NCI-H82 treated with DMSO at 0.1 percent for 48 hours (cell line): ENCODE results near the gene PRSS35.
"Not testable (repeated sequence)": the region's sequence is repeated elsewhere in the genome, so short reads cannot be mapped to it uniquely, and the experiment has no call there.

Source experiments
- DNase-seq: peaks from one replicate; lab custom pipeline; 2025; ENCODE audit not compliant: unreplicated experiment; lab: John Stamatoyannopoulos, UW

PRSS35 gene, protein sequence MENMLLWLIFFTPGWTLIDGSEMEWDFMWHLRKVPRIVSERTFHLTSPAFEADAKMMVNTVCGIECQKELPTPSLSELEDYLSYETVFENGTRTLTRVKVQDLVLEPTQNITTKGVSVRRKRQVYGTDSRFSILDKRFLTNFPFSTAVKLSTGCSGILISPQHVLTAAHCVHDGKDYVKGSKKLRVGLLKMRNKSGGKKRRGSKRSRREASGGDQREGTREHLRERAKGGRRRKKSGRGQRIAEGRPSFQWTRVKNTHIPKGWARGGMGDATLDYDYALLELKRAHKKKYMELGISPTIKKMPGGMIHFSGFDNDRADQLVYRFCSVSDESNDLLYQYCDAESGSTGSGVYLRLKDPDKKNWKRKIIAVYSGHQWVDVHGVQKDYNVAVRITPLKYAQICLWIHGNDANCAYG

DNA sequence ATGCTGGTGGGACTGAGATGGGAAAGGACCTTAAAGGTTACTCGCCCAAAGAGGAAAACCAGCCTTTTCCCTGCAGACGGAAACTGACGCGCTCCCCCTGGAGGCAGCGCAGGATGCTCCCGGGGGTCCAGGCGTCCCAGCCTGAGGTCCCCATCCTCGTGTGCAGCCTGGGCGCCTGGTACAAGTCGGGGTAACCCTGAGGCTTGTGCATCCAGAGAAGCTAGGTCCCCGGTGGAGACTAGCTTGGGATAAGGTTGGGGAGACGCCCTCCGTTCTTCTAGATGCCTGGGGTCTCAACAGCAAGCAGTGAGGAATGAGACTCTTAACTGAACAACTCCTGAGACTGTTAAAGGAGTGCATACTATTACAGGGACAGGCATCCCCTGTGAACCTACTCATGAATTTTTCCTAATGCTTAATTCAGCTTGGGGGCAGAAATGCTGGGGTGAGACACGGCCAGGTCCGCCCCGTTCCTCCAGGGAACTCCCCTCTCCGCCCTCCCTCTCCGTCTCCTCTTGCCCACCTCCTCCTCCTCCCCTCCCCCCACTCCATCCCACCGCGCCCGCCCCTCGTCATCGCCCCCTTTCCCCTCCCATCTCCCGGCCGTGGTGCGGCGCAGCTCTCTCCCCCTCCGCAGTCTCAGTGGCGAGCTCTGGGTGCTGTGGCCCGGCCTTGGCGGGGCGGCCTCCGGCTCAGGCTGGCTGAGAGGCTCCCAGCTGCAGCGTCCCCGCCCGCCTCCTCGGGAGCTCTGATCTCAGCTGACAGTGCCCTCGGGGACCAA lies at the start of gene PRSS35:
Gene PRSS35, plus strand, starts transcription at position 634 of the 781 bp plus-strand sequence. CDS start 10,908 bp downstream, outside the sequence.
- peak; percentile 40 for DNase-seq

DNA sequence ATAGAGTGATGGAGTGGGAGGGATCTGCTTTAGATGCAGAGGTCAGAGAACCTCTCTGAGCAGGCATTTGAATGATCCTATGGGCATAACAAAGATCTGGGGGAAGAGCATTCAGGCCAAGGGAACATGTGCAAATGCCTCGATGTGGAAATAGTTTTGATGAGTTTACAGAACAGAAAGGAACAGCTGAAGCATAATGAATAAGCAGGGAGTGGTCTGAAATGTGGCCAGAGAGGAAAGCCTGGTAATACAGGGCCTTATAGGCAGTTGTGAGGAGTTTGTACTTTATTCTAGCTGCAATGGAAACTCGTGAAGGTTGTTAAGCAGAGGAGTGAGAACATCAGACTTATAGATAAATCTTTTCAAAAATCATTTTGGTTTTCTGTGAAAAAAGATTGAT lies 48.4 kb upstream of the PRSS35 start:
- no peak for DNase-seq

DNA sequence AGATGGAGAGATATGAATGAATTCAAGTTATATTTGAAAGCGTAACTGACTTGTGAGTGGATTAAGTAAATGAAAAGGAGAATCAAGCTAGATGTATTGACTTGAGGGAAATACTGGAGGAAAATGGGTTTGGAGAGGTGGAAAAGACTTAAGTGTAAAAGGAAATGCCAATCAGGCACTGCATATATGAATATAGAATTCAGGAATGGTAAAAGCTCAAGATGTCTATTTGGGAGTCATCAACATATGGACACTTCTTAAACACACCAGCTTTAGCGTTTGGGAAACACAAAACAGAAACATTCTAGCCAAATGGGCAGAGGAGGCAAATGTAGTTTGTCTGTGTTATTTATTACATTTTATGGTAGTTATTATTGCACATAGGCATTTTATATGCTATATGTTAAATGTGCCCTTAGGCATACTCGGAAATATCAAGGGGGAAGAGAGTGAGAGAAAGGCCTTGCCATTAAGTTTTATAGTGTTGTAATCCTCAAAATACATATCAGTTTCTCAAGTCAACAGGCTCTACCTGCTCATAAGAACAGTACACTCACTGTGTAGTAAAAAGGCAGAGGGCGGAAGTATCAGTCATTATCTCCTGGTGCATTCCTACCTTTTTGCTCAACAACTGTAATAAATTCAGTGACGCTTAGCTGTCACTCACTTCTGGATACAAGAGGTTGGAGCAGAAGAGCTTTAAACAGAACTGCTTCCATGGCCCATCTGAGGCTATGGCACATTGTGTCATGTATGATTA lies 47.8 kb upstream of the PRSS35 start:
- no peak for DNase-seq

DNA sequence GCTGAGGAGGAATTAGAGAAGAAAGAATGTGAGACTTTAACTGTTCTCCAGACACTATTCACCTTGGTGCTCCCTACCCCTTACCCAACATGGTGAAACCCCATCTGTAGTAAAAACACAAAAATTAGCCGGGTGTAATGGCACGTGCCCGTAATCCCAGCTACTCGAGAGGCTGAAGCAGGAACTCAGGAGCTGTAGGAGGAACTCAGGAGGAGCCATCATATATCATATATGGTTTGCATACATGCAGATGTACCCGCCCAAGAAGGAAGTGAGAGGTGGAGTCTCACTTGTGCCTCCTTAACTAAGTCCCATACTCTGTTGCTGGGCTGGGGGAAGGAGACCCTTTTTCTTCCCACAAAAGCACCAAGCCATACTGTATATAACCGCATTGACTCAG lies 46.0 kb upstream of the PRSS35 start:
- no peak for DNase-seq

DNA sequence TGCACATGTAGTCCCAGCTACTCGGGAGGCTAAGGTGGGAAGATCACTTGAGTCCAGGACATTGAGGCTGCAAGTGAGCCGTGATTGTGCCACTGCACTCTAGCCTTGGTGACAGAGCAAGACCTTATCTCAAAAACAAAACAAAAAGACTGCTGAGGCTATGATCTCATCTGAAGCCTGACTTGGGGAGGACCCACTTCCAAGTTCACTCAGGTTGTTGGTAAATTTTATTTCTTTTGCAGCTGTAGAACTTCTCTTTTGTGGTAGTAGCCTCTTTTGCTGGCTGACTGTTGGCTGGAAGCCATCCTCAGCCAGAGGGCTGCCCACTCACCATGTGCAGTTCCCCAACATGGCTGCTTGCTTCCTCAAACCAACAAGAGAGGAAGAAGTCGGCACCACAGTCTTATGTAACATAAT lies 44.7 kb upstream of the PRSS35 start:
- no peak for DNase-seq

DNA sequence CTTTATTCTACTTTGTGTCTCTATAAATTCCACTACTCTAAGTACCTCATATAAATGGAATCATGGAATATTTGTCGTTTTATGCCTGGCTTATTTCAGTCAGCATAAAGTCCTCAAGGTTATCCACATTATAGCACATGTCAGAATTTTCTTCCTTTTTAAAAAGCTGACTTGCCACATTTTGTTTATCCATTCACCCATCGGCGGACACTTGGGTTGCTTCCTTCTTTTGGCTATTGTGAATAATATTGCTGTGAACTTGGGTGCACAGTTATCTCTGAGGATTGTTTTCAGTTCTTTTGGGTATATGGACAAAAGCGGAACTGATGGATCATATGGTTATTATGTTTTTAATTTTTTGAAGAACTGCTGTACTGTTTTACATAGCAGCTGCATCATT lies 42.3 kb upstream of the PRSS35 start:
- no peak for DNase-seq

DNA sequence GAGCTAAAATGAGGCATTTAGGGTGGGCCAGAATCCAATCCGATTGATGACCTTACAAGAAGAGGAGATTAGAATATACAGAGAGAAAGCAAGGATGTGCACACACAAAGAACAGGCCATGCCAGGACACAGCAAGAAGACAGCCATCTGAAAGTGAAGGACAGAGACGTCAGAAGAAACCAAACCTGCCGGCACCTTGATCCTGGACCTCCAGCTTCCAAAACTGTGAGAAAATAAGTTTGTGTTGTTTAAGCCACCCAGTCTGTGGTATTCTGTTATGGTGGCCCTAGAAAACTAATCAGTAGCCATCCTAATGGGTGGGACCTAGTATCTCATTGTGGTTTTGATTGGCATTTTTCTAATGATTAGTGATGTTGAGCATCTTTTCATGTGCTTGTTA lies 41.7 kb upstream of the PRSS35 start:
- no peak for DNase-seq

DNA sequence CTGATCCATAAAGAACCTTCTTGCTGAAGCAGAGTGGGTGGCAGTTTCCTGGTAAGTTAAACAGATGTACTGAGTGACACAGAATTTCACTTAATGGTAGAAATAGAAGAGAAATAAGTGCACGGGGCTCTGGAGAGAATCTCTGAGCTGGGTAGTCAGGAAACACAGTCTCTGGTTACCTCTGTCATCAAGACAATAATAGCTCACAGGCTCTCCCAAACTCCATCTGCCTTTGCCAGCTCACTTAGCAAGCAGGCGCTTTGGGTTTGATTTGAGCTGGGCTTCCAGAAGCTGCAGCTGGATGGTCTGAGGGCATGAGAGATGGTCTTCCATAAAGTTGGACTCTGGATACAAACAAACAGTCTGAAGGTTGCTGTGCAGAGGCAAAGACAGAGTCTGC lies 39.6 kb upstream of the PRSS35 start:
- no peak for DNase-seq

DNA sequence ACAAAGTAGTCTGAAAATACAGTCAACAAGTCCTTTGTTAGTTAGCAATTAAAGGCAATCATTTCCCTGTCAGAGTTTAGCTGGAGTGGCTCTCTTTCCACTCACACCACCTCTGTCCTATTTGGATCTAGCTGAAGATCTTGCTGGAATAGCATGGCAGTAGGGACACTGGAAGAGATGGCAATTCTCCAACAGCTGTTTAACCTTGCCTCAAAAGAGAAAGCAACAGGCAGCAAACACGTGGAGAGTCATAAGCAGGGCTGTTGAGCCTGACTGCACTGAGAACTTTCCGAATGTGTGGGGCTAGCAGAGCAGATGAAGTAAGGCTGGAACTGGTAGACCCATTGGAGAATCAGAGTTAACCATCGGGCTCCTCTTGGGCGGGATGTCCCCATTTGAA lies 38.0 kb upstream of the PRSS35 start:
- DNase-seq = no peak

DNA sequence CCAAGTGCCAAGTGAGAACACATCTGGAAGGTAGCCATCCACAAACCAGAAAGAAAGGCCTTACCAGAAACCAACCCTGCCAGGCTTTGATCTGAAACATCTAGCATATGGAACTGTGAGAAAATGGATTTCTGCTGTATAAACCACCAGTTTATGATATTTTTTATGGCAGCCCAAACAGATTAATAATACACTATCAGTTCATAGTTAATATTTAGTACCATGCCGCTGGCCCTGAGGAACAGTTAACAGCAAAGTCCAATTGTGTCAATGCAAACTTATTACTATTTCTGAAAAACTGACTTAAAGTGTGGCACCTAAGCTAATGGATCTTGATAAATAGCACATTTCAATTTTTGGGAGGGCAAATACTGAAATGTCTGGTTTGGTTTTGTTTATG lies 35.4 kb upstream of the PRSS35 start:
- DNase-seq = no peak

DNA sequence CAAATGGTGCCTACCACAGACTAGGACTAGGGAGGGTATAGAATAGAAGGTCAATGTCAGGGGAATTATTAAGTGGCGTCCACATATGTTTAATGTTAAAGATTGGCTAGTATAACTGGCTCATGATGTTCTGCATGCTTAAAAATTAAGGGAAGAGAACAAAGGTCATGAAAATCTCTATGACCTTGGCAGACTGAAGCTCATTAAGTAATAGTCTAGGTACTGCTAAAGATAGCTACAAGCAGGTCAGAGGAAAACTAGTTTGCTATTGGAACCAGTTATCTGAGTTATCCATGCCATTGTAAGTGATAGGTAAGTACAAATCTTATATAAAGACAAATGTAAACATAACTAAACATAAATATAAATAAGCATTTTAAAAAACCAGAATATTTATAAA lies 32.9 kb upstream of the PRSS35 start:
- no peak for DNase-seq

DNA sequence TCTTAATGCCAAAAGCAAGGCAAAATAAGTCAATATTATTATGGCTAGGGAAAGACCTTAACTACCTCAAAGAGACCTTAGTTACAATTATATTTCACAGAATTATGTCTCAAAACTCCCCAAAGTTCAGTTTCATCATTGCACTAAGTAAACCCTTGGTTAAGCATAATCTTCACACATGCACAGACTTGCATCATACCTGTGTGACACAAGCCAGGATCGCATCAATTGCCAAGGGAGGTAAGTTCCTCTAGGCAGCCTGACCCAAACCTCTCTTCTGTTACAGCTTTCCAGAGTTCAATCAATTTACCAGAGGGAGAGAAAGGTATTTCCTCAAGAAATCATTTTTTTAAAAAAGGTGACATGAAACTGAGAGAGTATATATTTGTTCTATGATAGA lies 31.9 kb upstream of the PRSS35 start:
- no peak for DNase-seq

DNA sequence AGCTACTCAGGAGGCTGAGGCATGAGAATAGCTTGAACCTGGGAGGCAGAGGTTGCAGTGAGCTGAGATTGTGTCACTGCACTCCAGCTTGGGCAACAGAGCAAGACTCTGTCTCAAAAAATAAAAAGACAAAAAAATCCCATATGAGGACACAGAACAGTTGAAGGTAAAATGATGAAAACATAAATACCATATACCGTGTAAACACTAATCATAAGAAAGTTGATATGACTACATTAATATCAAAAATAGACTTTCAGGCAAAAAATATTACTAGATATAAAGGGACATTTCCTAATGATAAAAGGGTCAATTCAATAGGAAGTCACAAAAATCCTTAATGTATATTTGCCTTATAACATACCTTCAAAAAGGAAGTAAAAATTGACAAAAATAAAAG lies 30.4 kb upstream of the PRSS35 start:
- DNase-seq = not testable (repeated sequence)

DNA sequence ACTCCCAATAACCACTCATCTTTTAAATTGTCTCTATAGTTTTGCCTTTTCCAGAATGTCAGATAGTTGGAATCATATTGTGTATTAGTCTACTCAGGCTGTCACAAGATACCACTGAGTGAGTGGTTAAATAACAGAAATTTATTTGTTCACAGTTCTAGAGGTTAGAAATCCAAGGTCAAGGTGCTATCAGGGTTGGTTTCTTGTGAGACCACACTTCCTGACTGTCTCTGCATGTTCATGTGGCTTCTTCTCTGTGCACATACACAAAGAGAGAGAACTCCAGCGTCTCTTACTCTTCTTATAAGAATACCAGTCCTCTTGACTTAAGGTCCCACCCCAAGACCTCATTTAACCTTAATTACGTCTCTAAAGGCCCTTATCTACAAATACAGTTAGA lies 23.9 kb upstream of the PRSS35 start:
- DNase-seq = no peak

DNA sequence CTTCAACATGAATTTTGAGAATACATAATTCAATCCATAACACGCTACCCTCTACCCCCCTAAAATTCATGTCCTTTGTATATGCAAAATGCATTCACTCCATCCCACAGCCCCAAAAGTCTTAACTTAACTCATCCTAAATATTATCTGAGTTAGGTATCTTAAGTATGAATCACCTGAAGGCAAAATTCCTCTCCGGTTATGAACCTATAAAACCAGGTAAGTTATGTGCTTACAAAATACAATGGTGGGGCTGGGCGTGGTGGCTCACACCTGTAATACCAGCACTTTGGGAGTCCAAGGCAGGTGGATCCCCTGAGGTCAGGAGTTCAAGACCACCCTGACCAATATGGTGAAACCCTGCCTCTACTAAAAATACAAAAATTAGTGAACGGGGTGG lies 23.5 kb upstream of the PRSS35 start:
- DNase-seq = no peak

DNA sequence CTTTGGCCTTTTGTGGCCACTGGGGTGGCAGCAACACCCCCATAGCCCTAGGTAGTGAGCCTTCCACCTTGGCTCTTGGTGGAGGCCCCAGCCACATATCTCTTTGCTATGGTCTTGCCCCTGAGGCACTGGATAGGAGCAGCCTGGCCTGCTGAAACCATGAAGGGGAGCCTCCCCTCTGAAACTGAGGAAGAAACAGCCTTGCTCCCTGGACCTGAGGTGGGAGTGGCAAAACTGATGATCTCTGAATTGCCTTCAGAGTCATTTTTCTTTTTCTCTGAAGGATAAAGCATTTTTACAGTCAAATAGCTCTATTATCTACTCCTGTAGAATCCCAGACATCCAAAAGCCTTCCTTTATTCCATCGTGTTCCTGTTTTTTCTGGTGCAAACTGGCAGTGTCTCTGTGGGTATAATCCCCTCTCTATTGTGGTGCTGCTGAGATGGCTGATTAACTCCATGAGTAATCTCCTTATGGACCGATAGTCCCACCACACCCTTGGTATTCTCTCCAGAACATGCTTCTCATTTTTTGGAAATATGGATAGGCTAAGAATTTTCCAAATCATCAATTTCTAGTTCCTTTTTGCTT lies 22.0 kb upstream of the PRSS35 start:
- DNase-seq = peak; percentile 14

DNA sequence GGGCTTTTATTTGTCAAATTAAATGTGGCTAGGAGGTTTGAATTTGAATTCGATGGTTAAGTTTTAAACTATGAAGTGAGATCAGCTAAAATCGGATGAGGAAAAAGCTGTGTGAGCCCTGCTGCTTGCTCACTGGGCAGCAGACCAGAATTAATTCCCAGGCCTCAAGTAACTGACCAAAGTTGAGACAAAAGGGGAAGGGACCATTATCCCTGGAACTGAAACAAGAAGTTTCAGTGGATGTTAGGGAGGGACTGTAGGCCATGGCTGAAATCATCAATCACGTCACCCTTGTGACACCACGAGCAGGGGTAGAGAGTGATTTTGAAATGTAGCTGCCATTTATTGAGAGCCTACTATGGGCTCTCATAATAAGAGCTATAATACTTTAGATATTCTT lies 7.0 kb upstream of the PRSS35 start:
- no peak for DNase-seq

DNA sequence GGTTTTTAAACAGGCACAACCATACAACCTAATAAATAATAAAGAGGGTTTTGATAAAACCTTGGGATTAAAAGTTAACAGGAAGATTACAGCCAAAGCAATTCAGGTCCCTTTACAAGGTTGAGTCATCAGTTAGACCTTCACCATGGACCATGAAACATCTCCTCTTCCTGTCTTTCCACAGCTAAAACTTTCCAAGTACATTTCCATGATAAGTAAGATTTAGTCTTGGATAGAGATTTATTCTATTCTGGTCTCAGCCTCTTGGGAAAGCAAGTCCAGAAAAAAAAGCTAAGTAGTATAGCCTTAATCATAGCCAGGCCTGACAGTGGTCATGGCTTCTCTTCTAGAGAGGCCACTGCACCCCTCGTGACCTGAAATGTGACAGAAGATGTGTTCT lies 2.9 kb upstream of the PRSS35 start:
- DNase-seq = no peak

DNA sequence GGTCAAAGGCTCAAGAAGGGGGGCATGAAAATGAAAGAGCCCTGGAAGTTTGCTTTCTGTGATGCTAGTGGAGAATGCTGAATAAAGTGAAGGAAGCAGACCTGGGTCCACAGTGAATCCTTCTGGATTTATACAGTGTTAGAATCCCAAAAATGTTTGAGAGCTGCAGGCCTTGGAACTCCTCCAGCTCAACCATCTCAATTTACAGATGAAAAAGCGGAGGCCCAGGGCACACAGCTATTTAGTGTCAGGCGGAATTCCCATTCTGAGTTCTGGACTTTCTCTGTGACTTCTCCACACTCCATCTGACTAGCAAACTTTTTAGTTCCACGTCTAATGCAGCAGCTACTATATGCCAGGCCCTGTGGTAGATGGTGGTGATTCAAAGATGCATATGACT lies 1.5 kb upstream of the PRSS35 start:
- DNase-seq = no peak

DNA sequence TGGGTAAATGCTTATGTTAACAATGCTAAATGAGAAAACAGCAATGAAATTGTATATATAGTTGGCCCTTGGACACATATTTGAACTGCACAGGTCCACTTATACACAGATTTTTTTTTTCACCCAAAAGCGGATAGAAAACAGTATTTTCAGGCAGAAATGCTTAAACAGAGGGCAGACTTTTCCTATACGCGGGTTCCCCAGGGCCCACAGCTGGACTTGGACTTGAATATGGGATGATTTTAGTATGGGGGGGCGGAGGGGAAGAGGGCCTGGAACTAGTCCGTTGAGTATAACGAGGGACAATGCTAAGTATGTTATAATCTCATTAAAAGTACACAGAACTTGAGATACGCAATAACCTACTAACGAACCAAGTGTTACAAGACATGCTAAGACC lies 1.1 kb upstream of the PRSS35 start:
- no peak for DNase-seq

DNA sequence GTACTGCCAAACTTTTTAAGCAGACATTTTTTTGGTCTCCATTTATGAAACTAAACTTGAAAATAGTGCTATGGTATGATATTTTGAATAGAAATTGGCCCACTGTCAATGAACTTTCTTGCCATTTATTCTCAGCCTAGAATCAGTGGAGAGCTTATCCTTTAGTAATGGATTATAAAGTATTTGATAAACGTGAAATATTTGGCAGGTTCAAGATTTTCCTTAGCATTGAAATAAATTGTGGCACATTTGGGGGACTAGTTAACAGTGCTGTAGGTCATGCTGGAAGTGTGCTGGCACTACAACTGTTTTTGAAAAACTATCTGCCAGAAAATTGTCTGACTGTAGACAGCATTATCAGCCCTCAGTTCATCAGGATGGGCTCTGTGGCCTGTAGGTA lies 2.1 kb downstream of the PRSS35 start:
- DNase-seq = no peak
